Activated CD4-positive, alpha-beta T cell treated with anti-CD3 and anti-CD28 coated beads, Interleukin-2, amount 10 ng/mL, durations not matched to agents 7 days and 5 days (primary cell): ENCODE data around the gene RASGRP2. TPM values are rescaled to one million over a fixed set of nuclear protein-coding genes. Genes with fewer than 3 reads are reported as not detected.

ENCODE experiments used
- CTCF ChIA-PET: fragments of 350-600 bp; sonication (Branson Sonifier 250); formaldehyde crosslinking; loops from one replicate; lab custom pipeline; 2021; ENCODE audit warnings: antibody characterized with exemption; lab: Charles Lee
- POLR2A ChIA-PET: fragments of 350-600 bp; sonication (Branson Sonifier 250); formaldehyde crosslinking; loops from one replicate; lab custom pipeline; 2021; ENCODE audit warnings: antibody characterized with exemption; lab: Charles Lee
- DNase-seq: peaks from one replicate; pipeline ENCODE4 v3.0.0-alpha.2; 2020
- H3K27ac Mint-ChIP-seq: one replicate; pipeline ENCODE4 v1.8.0; 2021; ENCODE audit warnings: mild to moderate bottlenecking, moderate library complexity, mixed read lengths
- H3K27me3 Mint-ChIP-seq: one replicate; pipeline ENCODE4 v1.8.0; 2021; ENCODE audit warnings: mixed read lengths
- H3K36me3 Mint-ChIP-seq: one replicate; pipeline ENCODE4 v1.8.0; 2021; ENCODE audit warnings: low read depth, mixed read lengths
- H3K4me1 Mint-ChIP-seq: one replicate; pipeline ENCODE4 v1.8.0; 2021; ENCODE audit warnings: mixed read lengths
- H3K4me3 Mint-ChIP-seq: one replicate; pipeline ENCODE4 v1.8.0; 2021; ENCODE audit warnings: mild to moderate bottlenecking, moderate library complexity, mixed read lengths
- H3K9me3 Mint-ChIP-seq: one replicate; pipeline ENCODE4 v1.8.0; 2021; ENCODE audit warnings: mixed read lengths
- total RNA-seq, 2 experiments: library from RNA; stranded (reverse); gene quantifications; one replicate each; pipeline ENCODE4 v1.2.3, GENCODE V29; 2021

RASGRP2 gene
- total RNA-seq, 2 experiments from 2014 or later: 293 to 300 TPM

- POLR2A ChIA-PET: interaction anchor here (1.0 kb wide), 1 partner anchor 16 kb away, joined by 6 read pairs; no protein-coding TSS in a partner anchor
- Mint-ChIP-seq H3K4me3 (peak overlapping the region; percentile 45), H3K27me3 (peaks cover 26% of the 10 kb centered on the region), H3K9me3 (no peaks in the 10 kb centered on the region), H3K4me1 (peaks cover 22% of the 10 kb centered on the region), H3K27ac (peak overlapping the region; percentile 62), H3K36me3 (no peaks in the 10 kb centered on the region)
- DNase-seq: peak; percentile 94
- CTCF ChIA-PET: interaction anchor here (0.6 to 1.9 kb wide), 30 partner anchors 10 to 429 kb away, joined by 3 to 12 read pairs (median 4); no protein-coding TSS in a partner anchor
These were observed 55.4 kb downstream of the RASGRP2 start for GRCh38 chr11:64688534-64688982.

- ChIA-PET CTCF (interaction anchor here (0.7 to 1.9 kb wide), 18 partner anchors 9 to 327 kb away, joined by 3 to 12 read pairs (median 4); no protein-coding TSS in a partner anchor), POLR2A (interaction anchor here (1.0 kb wide), 1 partner anchor 17 kb away, joined by 6 read pairs; no protein-coding TSS in a partner anchor)
- H3K36me3 Mint-ChIP-seq: no peaks in the 10 kb centered on the region
- H3K9me3 Mint-ChIP-seq: no peaks in the 10 kb centered on the region
- DNase-seq: no peak
- H3K4me1 Mint-ChIP-seq: peaks cover 17% of the 10 kb centered on the region
- no peak overlapping the region for H3K27ac Mint-ChIP-seq
- peaks cover 19% of the 10 kb centered on the region for H3K27me3 Mint-ChIP-seq
- H3K4me3 Mint-ChIP-seq: no peak overlapping the region
These were observed 56.1 kb downstream of the RASGRP2 start for GRCh38 chr11:64687643-64688533.

- Mint-ChIP-seq H3K4me3 (no peak overlapping the region), H3K27me3 (peaks cover 13% of the 10 kb centered on the region), H3K4me1 (peaks cover 12% of the 10 kb centered on the region), H3K27ac (no peak overlapping the region), H3K36me3 (no peaks in the 10 kb centered on the region), H3K9me3 (no peaks in the 10 kb centered on the region)
- ChIA-PET POLR2A (no interaction called here), CTCF (no interaction called here)
- DNase-seq: no peak
These were observed 56.7 kb downstream of the RASGRP2 start for GRCh38 chr11:64687204-64687603.

- H3K9me3 Mint-ChIP-seq: no peaks in the 10 kb centered on the region
- H3K27me3 Mint-ChIP-seq: peaks cover 7% of the 10 kb centered on the region
- no peak overlapping the region for H3K27ac Mint-ChIP-seq
- ChIA-PET POLR2A (no interaction called here), CTCF (no interaction called here)
- H3K4me3 Mint-ChIP-seq: no peak overlapping the region
- H3K36me3 Mint-ChIP-seq: no peaks in the 10 kb centered on the region
- peaks cover 11% of the 10 kb centered on the region for H3K4me1 Mint-ChIP-seq
- DNase-seq: no peak
These were observed 57.3 kb downstream of the RASGRP2 start for GRCh38 chr11:64686466-64687170.

- Mint-ChIP-seq H3K9me3 (no peaks in the 10 kb centered on the region), H3K36me3 (no peaks in the 10 kb centered on the region), H3K4me1 (peaks cover 11% of the 10 kb centered on the region), H3K27me3 (peaks cover under 1% of the 10 kb centered on the region), H3K27ac (no peak overlapping the region), H3K4me3 (no peak overlapping the region)
- POLR2A ChIA-PET: no interaction called here
- CTCF ChIA-PET: no interaction called here
- DNase-seq: no peak
These were observed 58.4 kb downstream of the RASGRP2 start for GRCh38 chr11:64685536-64685935.

GRCh38 chr11:64684357-64684756, 59.6 kb downstream of the RASGRP2 start:
- no peak for DNase-seq
- no peak overlapping the region for H3K4me3 Mint-ChIP-seq
- ChIA-PET CTCF (interaction anchor here (0.5 to 1.0 kb wide), 2 partner anchors 560 to 1017 kb away, joined by 3 to 5 read pairs; no protein-coding TSS in a partner anchor), POLR2A (no interaction called here)
- H3K36me3 Mint-ChIP-seq: no peaks in the 10 kb centered on the region
- no peaks in the 10 kb centered on the region for H3K9me3 Mint-ChIP-seq
- peaks cover 11% of the 10 kb centered on the region for H3K4me1 Mint-ChIP-seq
- H3K27ac Mint-ChIP-seq: no peak overlapping the region
- peaks cover 2% of the 10 kb centered on the region for H3K27me3 Mint-ChIP-seq

- Mint-ChIP-seq H3K27me3 (peaks cover 22% of the 10 kb centered on the region), H3K36me3 (no peaks in the 10 kb centered on the region), H3K27ac (no peak overlapping the region), H3K4me3 (no peak overlapping the region), H3K9me3 (no peaks in the 10 kb centered on the region), H3K4me1 (no peaks in the 10 kb centered on the region)
- ChIA-PET POLR2A (no interaction called here), CTCF (interaction anchor here (0.6 kb wide), 1 partner anchor 32 kb away, joined by 3 read pairs; no protein-coding TSS in a partner anchor)
- DNase-seq: no peak
These were observed 62.8 kb downstream of the RASGRP2 start for GRCh38 chr11:64681171-64681570.

- ChIA-PET CTCF (interaction anchor here (1.1 kb wide), 1 partner anchor 12 kb away, joined by 3 read pairs; no protein-coding TSS in a partner anchor), POLR2A (no interaction called here)
- Mint-ChIP-seq H3K4me1 (no peaks in the 10 kb centered on the region), H3K9me3 (no peaks in the 10 kb centered on the region), H3K27me3 (peaks cover 30% of the 10 kb centered on the region), H3K36me3 (no peaks in the 10 kb centered on the region), H3K4me3 (no peak overlapping the region), H3K27ac (no peak overlapping the region)
- DNase-seq: no peak
These were observed 64.1 kb downstream of the RASGRP2 start for GRCh38 chr11:64679846-64680245.

- Mint-ChIP-seq H3K27me3 (peaks cover 37% of the 10 kb centered on the region), H3K27ac (no peak overlapping the region), H3K9me3 (no peaks in the 10 kb centered on the region), H3K36me3 (no peaks in the 10 kb centered on the region), H3K4me3 (no peak overlapping the region), H3K4me1 (no peaks in the 10 kb centered on the region)
- ChIA-PET POLR2A (no interaction called here), CTCF (interaction anchor here (2.0 kb wide), 1 partner anchor 11 kb away, joined by 7 read pairs; no protein-coding TSS in a partner anchor)
- no peak for DNase-seq
These were observed 66.4 kb downstream of the RASGRP2 start for GRCh38 chr11:64677441-64678023.

Other genes with a start within 250 kb of the RASGRP2 start
- not detected for gene SLC22A11, start 188.2 kb downstream of the RASGRP2 start, total RNA-seq
- gene SLC22A12, start 152.9 kb downstream of the RASGRP2 start, total RNA-seq: not detected
- gene NRXN2, start 20.9 kb downstream of the RASGRP2 start, total RNA-seq: under 1 TPM; 0.07 to 0.15 TPM
- gene PYGM, start 15.8 kb upstream of the RASGRP2 start, total RNA-seq: 1 to 10 TPM; 3.9 to 4.3 TPM
- gene SF1, start 34.4 kb upstream of the RASGRP2 start, total RNA-seq: 100 to 1,000 TPM; 435 to 456 TPM
- 10 to 100 TPM; 86.6 to 91.2 TPM for gene MAP4K2, start 59.1 kb upstream of the RASGRP2 start, total RNA-seq
- gene MEN1, start 66.4 kb upstream of the RASGRP2 start, total RNA-seq: 10 to 100 TPM; 35.1 to 38.7 TPM
- gene CDC42BPG, start 100.5 kb upstream of the RASGRP2 start, total RNA-seq: 1 to 10 TPM in 1 of 2 experiments, under 1 TPM in 1; 0.42 to 1.3 TPM
- 100 to 1,000 TPM; 131 to 149 TPM for gene EHD1, start 134.5 kb upstream of the RASGRP2 start, total RNA-seq
- 10 to 100 TPM; 23.0 to 25.7 TPM for gene ATG2A, start 173.1 kb upstream of the RASGRP2 start, total RNA-seq
- 10 to 100 TPM; 12.0 to 13.7 TPM for gene PPP2R5B, start 180.5 kb upstream of the RASGRP2 start, total RNA-seq
- not detected for gene GPHA2, start 191.8 kb upstream of the RASGRP2 start, total RNA-seq
- gene MAJIN, start 228.0 kb upstream of the RASGRP2 start, total RNA-seq: under 1 TPM; 0.20 to 0.54 TPM